WTC11 (cell line): ENCODE data around the gene SLC17A8. TPM values are rescaled to one million over a fixed set of nuclear protein-coding genes. Genes with fewer than 3 reads are reported as not detected.

Experiments
- ATAC-seq: fragments of 200-7000 bp; cut with Tn5 transposase; 2 replicates; pipeline ENCODE4 v1.10.0; 2021; ENCODE audit warnings: mild to moderate bottlenecking, moderate library complexity
- CTCF ChIA-PET: fragments of 300-600 bp; sonication (Branson Sonifier 250); formaldehyde crosslinking; loops from one replicate; lab custom pipeline; 2021; ENCODE audit warnings: antibody characterized with exemption; lab: Charles Lee
- POLR2A ChIA-PET: fragments of 350-600 bp; sonication (Branson Sonifier 250); formaldehyde crosslinking; loops from one replicate; lab custom pipeline; 2021; ENCODE audit warnings: antibody characterized with exemption; lab: Charles Lee
- DNase-seq: peaks from one replicate; pipeline ENCODE4 v3.0.0; 2021; ENCODE audit warnings: low spot score
- H3K27ac Mint-ChIP-seq: 2 replicates; pipeline ENCODE4 v1.8.0; 2021; ENCODE audit warnings: mixed read lengths
- H3K27me3 Mint-ChIP-seq: 2 replicates; pipeline ENCODE4 v1.8.0; 2021; ENCODE audit warnings: low read depth, mild to moderate bottlenecking, moderate library complexity, mixed read lengths
- H3K36me3 Mint-ChIP-seq: 2 replicates; pipeline ENCODE4 v1.8.0; 2021; ENCODE audit warnings: mixed read lengths
- H3K4me1 Mint-ChIP-seq: 2 replicates; pipeline ENCODE4 v1.8.0; 2022; ENCODE audit warnings: mixed read lengths
- H3K4me3 Mint-ChIP-seq: 2 replicates; pipeline ENCODE4 v1.8.0; 2021; ENCODE audit warnings: mild to moderate bottlenecking, moderate library complexity, mixed read lengths
- H3K9me3 Mint-ChIP-seq: 2 replicates; pipeline ENCODE4 v1.8.0; 2021; ENCODE audit warnings: mixed read lengths
- CREM ChIP-seq: sonication (generic); formaldehyde crosslinking; IDR thresholded peaks from 2 replicates; pipeline ENCODE4 v1.8.1; 2022; ENCODE audit warnings: mild to moderate bottlenecking, missing genetic modification reagents, moderate library complexity
- E2F4 ChIP-seq: sonication (generic); formaldehyde crosslinking; IDR thresholded peaks from 2 replicates; pipeline ENCODE4 v1.8.1; 2022; ENCODE audit warnings: low read depth, mild to moderate bottlenecking, moderate library complexity, missing genetic modification reagents, borderline replicate concordance
- EMX1 ChIP-seq: fragments of 250-450 bp; sonication (Bioruptor Pico); IDR thresholded peaks from 2 replicates; pipeline ENCODE4 v1.8.0; 2021; ENCODE audit warnings: mild to moderate bottlenecking
- ETV6 ChIP-seq: sonication (generic); formaldehyde crosslinking; IDR thresholded peaks from 2 replicates; pipeline ENCODE4 v1.8.1; 2022; ENCODE audit warnings: mild to moderate bottlenecking, missing genetic modification reagents
- FOXJ3 ChIP-seq: sonication (generic); formaldehyde crosslinking; IDR thresholded peaks from 2 replicates; pipeline ENCODE4 v1.9.0; 2021; ENCODE audit warnings: missing genetic modification reagents, mild to moderate bottlenecking, borderline replicate concordance
- MAX ChIP-seq: sonication (generic); formaldehyde crosslinking; IDR thresholded peaks from 2 replicates; pipeline ENCODE4 v1.8.0; 2022; ENCODE audit warnings: mild to moderate bottlenecking, missing genetic modification reagents
- NFYB ChIP-seq: sonication (generic); formaldehyde crosslinking; conservative IDR thresholded peaks from 2 replicates; pipeline ENCODE4 v1.8.0; 2022; ENCODE audit warnings: low read depth, missing genetic modification reagents
- RELA ChIP-seq: sonication (generic); formaldehyde crosslinking; IDR thresholded peaks from 2 replicates; pipeline ENCODE4 v1.8.1; 2022; ENCODE audit warnings: missing genetic modification reagents, mild to moderate bottlenecking, borderline replicate concordance
- RORB ChIP-seq: fragments of 250-450 bp; sonication (Bioruptor Pico); IDR thresholded peaks from 2 replicates; pipeline ENCODE4 v1.9.0; 2021; ENCODE audit warnings: mild to moderate bottlenecking
- SOX15 ChIP-seq: fragments of 250-450 bp; sonication (Bioruptor Pico); IDR thresholded peaks from 2 replicates; pipeline ENCODE4 v1.9.0; 2021; ENCODE audit warnings: mild to moderate bottlenecking
- SP1 ChIP-seq: sonication (generic); formaldehyde crosslinking; conservative IDR thresholded peaks from 2 replicates; pipeline ENCODE4 v1.8.1; 2022; ENCODE audit warnings: missing genetic modification reagents
- TEAD4 ChIP-seq: sonication (generic); formaldehyde crosslinking; IDR thresholded peaks from 2 replicates; pipeline ENCODE4 v1.8.0; 2022; ENCODE audit warnings: mild to moderate bottlenecking, missing genetic modification reagents
- ZNF138 ChIP-seq: sonication (generic); formaldehyde crosslinking; conservative IDR thresholded peaks from 2 replicates; pipeline ENCODE4 v1.8.1; 2022; ENCODE audit warnings: mild to moderate bottlenecking, moderate library complexity, missing genetic modification reagents
- ZNF671 ChIP-seq: fragments of 250-450 bp; sonication (Bioruptor Pico); IDR thresholded peaks from 2 replicates; pipeline ENCODE4 v1.8.0; 2021; ENCODE audit warnings: mild to moderate bottlenecking
- total RNA-seq: library from RNA; stranded (reverse); gene quantifications from 3 replicates; pipeline ENCODE4 v1.2.3, GENCODE V29; 2021
- TF ChIP-seq, protein P1 (sequence below): sonication (generic); formaldehyde crosslinking; IDR thresholded peaks from 2 replicates; pipeline ENCODE4 v1.8.1; 2022; ENCODE audit warnings: low read depth, missing genetic modification reagents, borderline replicate concordance
- TF ChIP-seq, protein P2 (sequence below): fragments of 250-450 bp; sonication (Bioruptor Pico); IDR thresholded peaks from 2 replicates; pipeline ENCODE4 v1.9.0; 2021; ENCODE audit warnings: moderate library complexity, mild to moderate bottlenecking, inconsistent platforms, borderline replicate concordance
- TF ChIP-seq, protein P3 (sequence below): sonication (generic); formaldehyde crosslinking; IDR thresholded peaks from 2 replicates; pipeline ENCODE4 v1.8.1; 2023; ENCODE audit warnings: mild to moderate bottlenecking, missing genetic modification reagents
- TF ChIP-seq, protein P4 (sequence below): sonication (generic); formaldehyde crosslinking; IDR thresholded peaks from 2 replicates; pipeline ENCODE4 v1.8.0; 2022; ENCODE audit warnings: mild to moderate bottlenecking, missing genetic modification reagents
- TF ChIP-seq, protein P5 (sequence below): sonication (generic); formaldehyde crosslinking; IDR thresholded peaks from 2 replicates; pipeline ENCODE4 v1.8.0; 2022; ENCODE audit warnings: missing genetic modification reagents

Gene SLC17A8
- total RNA-seq, 1 experiment from 2014 or later, result 0.26 TPM

GRCh38 chr12:100450735-100451134, 93.9 kb downstream of the SLC17A8 start (continued):
- TF ChIP-seq E2F4 (CRISPR knock-in tag), result no peak
- TF ChIP-seq, protein P1, sequence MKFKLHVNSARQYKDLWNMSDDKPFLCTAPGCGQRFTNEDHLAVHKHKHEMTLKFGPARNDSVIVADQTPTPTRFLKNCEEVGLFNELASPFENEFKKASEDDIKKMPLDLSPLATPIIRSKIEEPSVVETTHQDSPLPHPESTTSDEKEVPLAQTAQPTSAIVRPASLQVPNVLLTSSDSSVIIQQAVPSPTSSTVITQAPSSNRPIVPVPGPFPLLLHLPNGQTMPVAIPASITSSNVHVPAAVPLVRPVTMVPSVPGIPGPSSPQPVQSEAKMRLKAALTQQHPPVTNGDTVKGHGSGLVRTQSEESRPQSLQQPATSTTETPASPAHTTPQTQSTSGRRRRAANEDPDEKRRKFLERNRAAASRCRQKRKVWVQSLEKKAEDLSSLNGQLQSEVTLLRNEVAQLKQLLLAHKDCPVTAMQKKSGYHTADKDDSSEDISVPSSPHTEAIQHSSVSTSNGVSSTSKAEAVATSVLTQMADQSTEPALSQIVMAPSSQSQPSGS (CRISPR knock-in tag), result no peak
- no peak for TF ChIP-seq RELA (CRISPR knock-in tag)
- no peak for TF ChIP-seq EMX1 (CRISPR knock-in tag)
- no peak for TF ChIP-seq ETV6 (CRISPR knock-in tag)
- no peak for TF ChIP-seq SOX15 (CRISPR knock-in tag)
- TF ChIP-seq, protein P2, sequence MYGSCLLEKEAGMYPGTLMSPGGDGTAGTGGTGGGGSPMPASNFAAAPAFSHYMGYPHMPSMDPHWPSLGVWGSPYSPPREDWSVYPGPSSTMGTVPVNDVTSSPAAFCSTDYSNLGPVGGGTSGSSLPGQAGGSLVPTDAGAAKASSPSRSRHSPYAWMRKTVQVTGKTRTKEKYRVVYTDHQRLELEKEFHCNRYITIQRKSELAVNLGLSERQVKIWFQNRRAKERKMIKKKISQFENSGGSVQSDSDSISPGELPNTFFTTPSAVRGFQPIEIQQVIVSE, result no peak

- POLR2A ChIA-PET, result no interaction called here
Observed at GRCh38 chr12:100453951-100454350, 97.1 kb downstream of the SLC17A8 start.

DNA sequence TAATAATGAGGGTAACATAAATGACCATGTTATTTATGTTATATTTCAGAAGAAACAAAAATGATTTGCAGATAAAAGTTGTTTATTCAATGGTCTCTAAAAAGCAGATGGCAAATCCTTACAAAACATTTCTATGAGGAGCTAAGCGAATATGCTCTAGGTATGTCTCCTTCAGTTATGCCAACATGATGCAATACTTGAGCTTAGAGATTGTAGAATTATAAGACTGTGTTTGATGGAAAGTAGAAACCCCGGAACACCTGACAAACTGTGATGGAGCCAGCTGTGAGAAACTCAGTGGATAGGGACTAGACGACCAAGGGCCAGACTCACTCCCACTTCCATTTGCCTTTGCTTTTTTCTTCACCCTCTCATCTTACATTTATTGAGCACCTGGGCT, 99.0 kb downstream of the SLC17A8 start:
- POLR2A ChIA-PET, result no interaction called here
- H3K9me3 Mint-ChIP-seq, result no peaks in the 10 kb centered on the region
- TF ChIP-seq TEAD4 (CRISPR knock-in tag) (no peak), SP1 (CRISPR knock-in tag) (no peak), ZNF671 (CRISPR knock-in tag) (no peak), RORB (no peak), CREM (CRISPR knock-in tag) (no peak), MAX (CRISPR knock-in tag) (no peak), E2F4 (CRISPR knock-in tag) (no peak), FOXJ3 (CRISPR knock-in tag) (no peak), NFYB (no peak)
- TF ChIP-seq, protein P3, sequence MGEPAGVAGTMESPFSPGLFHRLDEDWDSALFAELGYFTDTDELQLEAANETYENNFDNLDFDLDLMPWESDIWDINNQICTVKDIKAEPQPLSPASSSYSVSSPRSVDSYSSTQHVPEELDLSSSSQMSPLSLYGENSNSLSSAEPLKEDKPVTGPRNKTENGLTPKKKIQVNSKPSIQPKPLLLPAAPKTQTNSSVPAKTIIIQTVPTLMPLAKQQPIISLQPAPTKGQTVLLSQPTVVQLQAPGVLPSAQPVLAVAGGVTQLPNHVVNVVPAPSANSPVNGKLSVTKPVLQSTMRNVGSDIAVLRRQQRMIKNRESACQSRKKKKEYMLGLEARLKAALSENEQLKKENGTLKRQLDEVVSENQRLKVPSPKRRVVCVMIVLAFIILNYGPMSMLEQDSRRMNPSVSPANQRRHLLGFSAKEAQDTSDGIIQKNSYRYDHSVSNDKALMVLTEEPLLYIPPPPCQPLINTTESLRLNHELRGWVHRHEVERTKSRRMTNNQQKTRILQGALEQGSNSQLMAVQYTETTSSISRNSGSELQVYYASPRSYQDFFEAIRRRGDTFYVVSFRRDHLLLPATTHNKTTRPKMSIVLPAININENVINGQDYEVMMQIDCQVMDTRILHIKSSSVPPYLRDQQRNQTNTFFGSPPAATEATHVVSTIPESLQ (CRISPR knock-in tag), result no peak
- TF ChIP-seq, protein P4, sequence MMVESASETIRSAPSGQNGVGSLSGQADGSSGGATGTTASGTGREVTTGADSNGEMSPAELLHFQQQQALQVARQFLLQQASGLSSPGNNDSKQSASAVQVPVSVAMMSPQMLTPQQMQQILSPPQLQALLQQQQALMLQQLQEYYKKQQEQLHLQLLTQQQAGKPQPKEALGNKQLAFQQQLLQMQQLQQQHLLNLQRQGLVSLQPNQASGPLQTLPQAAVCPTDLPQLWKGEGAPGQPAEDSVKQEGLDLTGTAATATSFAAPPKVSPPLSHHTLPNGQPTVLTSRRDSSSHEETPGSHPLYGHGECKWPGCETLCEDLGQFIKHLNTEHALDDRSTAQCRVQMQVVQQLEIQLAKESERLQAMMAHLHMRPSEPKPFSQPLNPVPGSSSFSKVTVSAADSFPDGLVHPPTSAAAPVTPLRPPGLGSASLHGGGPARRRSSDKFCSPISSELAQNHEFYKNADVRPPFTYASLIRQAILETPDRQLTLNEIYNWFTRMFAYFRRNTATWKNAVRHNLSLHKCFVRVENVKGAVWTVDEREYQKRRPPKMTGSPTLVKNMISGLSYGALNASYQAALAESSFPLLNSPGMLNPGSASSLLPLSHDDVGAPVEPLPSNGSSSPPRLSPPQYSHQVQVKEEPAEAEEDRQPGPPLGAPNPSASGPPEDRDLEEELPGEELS (CRISPR knock-in tag), result no peak

More at GRCh38 chr12:100453951-100454350, 97.1 kb downstream of the SLC17A8 start:
- TF ChIP-seq ZNF138 (CRISPR knock-in tag), result no peak
- TF ChIP-seq, protein P5, sequence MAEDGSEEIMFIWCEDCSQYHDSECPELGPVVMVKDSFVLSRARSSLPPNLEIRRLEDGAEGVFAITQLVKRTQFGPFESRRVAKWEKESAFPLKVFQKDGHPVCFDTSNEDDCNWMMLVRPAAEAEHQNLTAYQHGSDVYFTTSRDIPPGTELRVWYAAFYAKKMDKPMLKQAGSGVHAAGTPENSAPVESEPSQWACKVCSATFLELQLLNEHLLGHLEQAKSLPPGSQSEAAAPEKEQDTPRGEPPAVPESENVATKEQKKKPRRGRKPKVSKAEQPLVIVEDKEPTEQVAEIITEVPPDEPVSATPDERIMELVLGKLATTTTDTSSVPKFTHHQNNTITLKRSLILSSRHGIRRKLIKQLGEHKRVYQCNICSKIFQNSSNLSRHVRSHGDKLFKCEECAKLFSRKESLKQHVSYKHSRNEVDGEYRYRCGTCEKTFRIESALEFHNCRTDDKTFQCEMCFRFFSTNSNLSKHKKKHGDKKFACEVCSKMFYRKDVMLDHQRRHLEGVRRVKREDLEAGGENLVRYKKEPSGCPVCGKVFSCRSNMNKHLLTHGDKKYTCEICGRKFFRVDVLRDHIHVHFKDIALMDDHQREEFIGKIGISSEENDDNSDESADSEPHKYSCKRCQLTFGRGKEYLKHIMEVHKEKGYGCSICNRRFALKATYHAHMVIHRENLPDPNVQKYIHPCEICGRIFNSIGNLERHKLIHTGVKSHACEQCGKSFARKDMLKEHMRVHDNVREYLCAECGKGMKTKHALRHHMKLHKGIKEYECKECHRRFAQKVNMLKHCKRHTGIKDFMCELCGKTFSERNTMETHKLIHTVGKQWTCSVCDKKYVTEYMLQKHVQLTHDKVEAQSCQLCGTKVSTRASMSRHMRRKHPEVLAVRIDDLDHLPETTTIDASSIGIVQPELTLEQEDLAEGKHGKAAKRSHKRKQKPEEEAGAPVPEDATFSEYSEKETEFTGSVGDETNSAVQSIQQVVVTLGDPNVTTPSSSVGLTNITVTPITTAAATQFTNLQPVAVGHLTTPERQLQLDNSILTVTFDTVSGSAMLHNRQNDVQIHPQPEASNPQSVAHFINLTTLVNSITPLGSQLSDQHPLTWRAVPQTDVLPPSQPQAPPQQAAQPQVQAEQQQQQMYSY (CRISPR knock-in tag), result no peak
- ATAC-seq (no peak), DNase-seq (no peak)
- no peaks in the 10 kb centered on the region for H3K4me1 Mint-ChIP-seq
- no peaks in the 10 kb centered on the region for H3K9me3 Mint-ChIP-seq
- no peaks in the 10 kb centered on the region for H3K27me3 Mint-ChIP-seq
- H3K27ac Mint-ChIP-seq, result no peak overlapping the region
- H3K4me3 Mint-ChIP-seq, result no peak overlapping the region
- no peaks in the 10 kb centered on the region for H3K36me3 Mint-ChIP-seq
- CTCF ChIA-PET, result interaction anchor here (3.0 kb wide), 1 partner anchor 49 kb away, joined by 16 read pairs; no protein-coding TSS in a partner anchor

More for the DNA sequence above, 99.0 kb downstream of the SLC17A8 start:
- Mint-ChIP-seq H3K4me3 (no peak overlapping the region), H3K27ac (no peak overlapping the region), H3K27me3 (no peaks in the 10 kb centered on the region), H3K4me1 (peaks cover 9% of the 10 kb centered on the region), H3K36me3 (no peaks in the 10 kb centered on the region)
- CTCF ChIA-PET, result interaction anchor here (1.4 kb wide), 1 partner anchor 51 kb away, joined by 8 read pairs; no protein-coding TSS in a partner anchor
- ATAC-seq (no peak), DNase-seq (no peak)
